ENCODE data around the gene MAPK7. TPM values are rescaled to one million over a fixed set of nuclear protein-coding genes. Genes with fewer than 3 reads are reported as not detected.

MAPK7 gene
- total and polyA plus RNA-seq, 2 donors (not counting 3 experiments of a cell fraction or from before 2014, with no cell fraction given), result 16.8 to 30.7 TPM

DNA sequence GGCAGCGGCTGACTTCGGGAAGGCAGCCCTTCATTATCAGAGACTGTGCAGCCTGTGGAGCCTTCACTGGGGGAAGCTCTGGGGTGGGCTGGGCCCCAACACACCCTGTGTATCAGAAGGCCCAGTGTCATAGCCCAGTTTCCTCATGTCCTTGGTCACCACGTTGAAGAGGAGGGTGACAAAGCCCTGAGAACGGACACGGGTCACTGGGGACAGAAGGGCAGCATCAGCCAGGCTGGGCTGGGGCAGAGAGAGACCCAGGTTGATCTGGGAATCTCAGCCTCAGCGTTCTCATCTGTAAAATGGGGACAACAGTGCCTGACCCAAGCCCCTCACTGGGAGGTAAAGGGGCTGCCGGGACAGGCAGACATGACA, 35.1 kb upstream of the MAPK7 start:
- Histone ChIP-seq H3K9me3 (replicated peaks; ENCODE audit: control insufficient read depth, insufficient read depth, low read length) (no peaks in the 10 kb centered on the region), H3K79me2 (ENCODE audit: control insufficient read depth, insufficient read depth, low read length) (no peaks in the 10 kb centered on the region), H3K27me3 (ENCODE audit: control insufficient read depth in 2 of 2, insufficient read depth in 2 of 2, low read length in 2 of 2) (no peaks in the 10 kb centered on the region), H3K36me3 (ENCODE audit: control insufficient read depth in 2 of 2, extremely low read depth in 1 of 2, insufficient read depth in 2 of 2, low read length in 2 of 2) (no peaks in the 10 kb centered on the region), H4K20me1 (replicated peaks; ENCODE audit: control insufficient read depth, extremely low read depth, insufficient read depth, low read length) (no peaks in the 10 kb centered on the region), H3K4me3 (replicated peaks in 1 of 3; ENCODE audit: insufficient read depth in 1 of 3, low read depth in 1 of 3, low read length in 3 of 3) (no peak overlapping the region), H3K27ac (ENCODE audit: insufficient read depth, low read depth, low read length) (no peak overlapping the region), H2AFZ (ENCODE audit: low read depth, low read length) (no peak overlapping the region), H3K4me2 (ENCODE audit: insufficient read depth, low read length) (no peak overlapping the region), H3K4me1 (ENCODE audit: control insufficient read depth, extremely low read depth, insufficient read depth, low read length) (peaks cover 8% of the 10 kb centered on the region), H3K9me1 (replicated peaks; ENCODE audit: control insufficient read depth, extremely low read depth, insufficient read depth, low read length) (no peaks in the 10 kb centered on the region), H3K9ac (replicated peaks; ENCODE audit: extremely low read depth, insufficient read depth, low read length) (no peak overlapping the region)
- dilution Hi-C loops (cut with MboI; ENCODE audit: extremely low pct_ligation_motif_present, low sequenced_read_pairs), result no loop called here
- intact Hi-C loops (cut with micrococcal nuclease), result no loop called here
- BruUV-seq (replicated peaks), result no TSS peak
- DNase-seq (ENCODE audit: low read depth, low spot score), result no peak
- TF ChIP-seq JUN (IDR thresholded peaks at IDR 0.05; ENCODE audit: borderline replicate concordance, insufficient read depth, insufficient read length, low read depth), result no peak
- no peak for TF ChIP-seq POLR2AphosphoS5 (IDR thresholded peaks at IDR 0.05; ENCODE audit: insufficient read depth, low read depth, low read length)
- TF ChIP-seq EZH2 (IDR thresholded peaks at IDR 0.05; ENCODE audit: borderline replicate concordance, low read depth, low read length, severe bottlenecking), result no peak
- no peak for TF ChIP-seq MYC (IDR thresholded peaks at IDR 0.05; ENCODE audit: low read depth, low read length)
- no peak for TF ChIP-seq GATA2 (IDR thresholded peaks at IDR 0.05; ENCODE audit: insufficient read depth, insufficient read length, low read depth, low read length)
- CTCF ChIA-PET, result interaction anchor here (1.0 kb wide), 1 partner anchor 20 kb away, joined by 4 read pairs; the partner anchor contains the start of gene B9D1
- FAIRE-seq, result no peak
- POLR2A ChIA-PET, result no interaction called here

DNA sequence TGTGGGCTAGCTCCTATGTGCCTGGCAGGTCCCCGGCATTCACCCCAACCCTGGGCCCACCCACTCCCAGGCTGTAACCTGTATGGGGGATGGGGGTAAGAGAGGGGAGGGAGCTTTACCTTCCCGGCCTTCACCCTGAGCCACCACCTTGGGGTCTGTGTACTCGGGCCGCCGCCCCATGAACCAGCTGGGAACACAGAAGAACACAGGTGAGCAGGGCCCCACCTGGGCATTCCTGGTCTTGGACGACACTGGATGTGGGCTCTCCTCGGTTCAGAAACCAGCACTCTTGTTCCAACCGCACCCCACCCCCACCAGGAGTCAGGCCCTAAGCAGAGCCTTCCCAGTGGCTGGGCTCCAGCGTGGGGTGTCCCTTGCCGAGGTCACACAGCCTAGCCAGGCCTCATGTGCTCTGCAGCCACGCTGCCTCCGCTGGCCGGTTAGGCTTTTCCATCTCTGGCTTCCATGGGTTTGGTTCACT, 34.6 kb upstream of the MAPK7 start:
- no TSS peak for BruUV-seq (replicated peaks)
- Histone ChIP-seq H4K20me1 (replicated peaks; ENCODE audit: control insufficient read depth, extremely low read depth, insufficient read depth, low read length) (no peaks in the 10 kb centered on the region), H3K4me2 (ENCODE audit: insufficient read depth, low read length) (no peak overlapping the region), H3K36me3 (ENCODE audit: control insufficient read depth in 2 of 2, extremely low read depth in 1 of 2, insufficient read depth in 2 of 2, low read length in 2 of 2) (no peaks in the 10 kb centered on the region), H3K9me3 (replicated peaks; ENCODE audit: control insufficient read depth, insufficient read depth, low read length) (no peaks in the 10 kb centered on the region), H3K9ac (replicated peaks; ENCODE audit: extremely low read depth, insufficient read depth, low read length) (no peak overlapping the region), H3K79me2 (ENCODE audit: control insufficient read depth, insufficient read depth, low read length) (no peaks in the 10 kb centered on the region), H3K4me1 (ENCODE audit: control insufficient read depth, extremely low read depth, insufficient read depth, low read length) (peaks cover 8% of the 10 kb centered on the region), H3K9me1 (replicated peaks; ENCODE audit: control insufficient read depth, extremely low read depth, insufficient read depth, low read length) (no peaks in the 10 kb centered on the region), H3K4me3 (replicated peaks in 1 of 3; ENCODE audit: insufficient read depth in 1 of 3, low read depth in 1 of 3, low read length in 3 of 3) (no peak overlapping the region), H3K27ac (ENCODE audit: insufficient read depth, low read depth, low read length) (no peak overlapping the region), H3K27me3 (ENCODE audit: control insufficient read depth in 2 of 2, insufficient read depth in 2 of 2, low read length in 2 of 2) (no peaks in the 10 kb centered on the region), H2AFZ (ENCODE audit: low read depth, low read length) (no peak overlapping the region)
- intact Hi-C loops (cut with micrococcal nuclease) (no loop called here), dilution Hi-C loops (cut with MboI; ENCODE audit: extremely low pct_ligation_motif_present, low sequenced_read_pairs) (no loop called here)
- FAIRE-seq (no peak), DNase-seq (ENCODE audit: low read depth, low spot score) (no peak)
- POLR2A ChIA-PET, result no interaction called here
- CTCF ChIA-PET, result no interaction called here
- no peak for TF ChIP-seq POLR2A (IDR thresholded peaks at IDR 0.05; ENCODE audit: low read depth, low read length)
- no peak for TF ChIP-seq FOS (IDR thresholded peaks at IDR 0.05; ENCODE audit: borderline replicate concordance, insufficient read depth, low read length)
- no peak for TF ChIP-seq JUN (IDR thresholded peaks at IDR 0.05; ENCODE audit: borderline replicate concordance, insufficient read depth, insufficient read length, low read depth)
- TF ChIP-seq, protein P1, sequence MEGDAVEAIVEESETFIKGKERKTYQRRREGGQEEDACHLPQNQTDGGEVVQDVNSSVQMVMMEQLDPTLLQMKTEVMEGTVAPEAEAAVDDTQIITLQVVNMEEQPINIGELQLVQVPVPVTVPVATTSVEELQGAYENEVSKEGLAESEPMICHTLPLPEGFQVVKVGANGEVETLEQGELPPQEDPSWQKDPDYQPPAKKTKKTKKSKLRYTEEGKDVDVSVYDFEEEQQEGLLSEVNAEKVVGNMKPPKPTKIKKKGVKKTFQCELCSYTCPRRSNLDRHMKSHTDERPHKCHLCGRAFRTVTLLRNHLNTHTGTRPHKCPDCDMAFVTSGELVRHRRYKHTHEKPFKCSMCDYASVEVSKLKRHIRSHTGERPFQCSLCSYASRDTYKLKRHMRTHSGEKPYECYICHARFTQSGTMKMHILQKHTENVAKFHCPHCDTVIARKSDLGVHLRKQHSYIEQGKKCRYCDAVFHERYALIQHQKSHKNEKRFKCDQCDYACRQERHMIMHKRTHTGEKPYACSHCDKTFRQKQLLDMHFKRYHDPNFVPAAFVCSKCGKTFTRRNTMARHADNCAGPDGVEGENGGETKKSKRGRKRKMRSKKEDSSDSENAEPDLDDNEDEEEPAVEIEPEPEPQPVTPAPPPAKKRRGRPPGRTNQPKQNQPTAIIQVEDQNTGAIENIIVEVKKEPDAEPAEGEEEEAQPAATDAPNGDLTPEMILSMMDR (IDR thresholded peaks at IDR 0.05; ENCODE audit: extremely low read depth in 1 of 2, insufficient read depth in 1 of 2, low read depth in 1 of 2, low read length in 2 of 2), result no peak
- TF ChIP-seq, protein P2, sequence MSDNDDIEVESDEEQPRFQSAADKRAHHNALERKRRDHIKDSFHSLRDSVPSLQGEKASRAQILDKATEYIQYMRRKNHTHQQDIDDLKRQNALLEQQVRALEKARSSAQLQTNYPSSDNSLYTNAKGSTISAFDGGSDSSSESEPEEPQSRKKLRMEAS (IDR thresholded peaks at IDR 0.05; ENCODE audit: insufficient read depth, insufficient read length), result no peak
- TF ChIP-seq MYC (IDR thresholded peaks at IDR 0.05; ENCODE audit: low read depth, low read length), result no peak
- TF ChIP-seq EZH2 (IDR thresholded peaks at IDR 0.05; ENCODE audit: borderline replicate concordance, low read depth, low read length, severe bottlenecking), result no peak
- no peak for TF ChIP-seq POLR2AphosphoS5 (IDR thresholded peaks at IDR 0.05; ENCODE audit: insufficient read depth, low read depth, low read length)
- no peak for TF ChIP-seq GATA2 (IDR thresholded peaks at IDR 0.05; ENCODE audit: insufficient read depth, insufficient read length, low read depth, low read length)

Data from endothelial cell of umbilical vein (primary cell).